Spleen (tissue), 11 donors: Measurements from ENCODE around the gene RFPL1. TPM values are rescaled to one million over a fixed set of nuclear protein-coding genes. Genes with fewer than 3 reads are reported as not detected.

ENCODE experiments used
- DNase-seq: peaks from one replicate; pipeline ENCODE4 v3.0.0-alpha.2; 2020
- H3K27ac ChIP-seq, 8 donors: fragments of 200-600 bp; sonication (generic) in 7 of 8; 1 replicate in 4 of 8; 2 replicates in 4 of 8; pipeline versions ENCODE4 v1.5.0 to v1.8.0; 2016 to 2021; ENCODE audit warnings: inconsistent platforms in 4 of 8, mild to moderate bottlenecking in 4 of 8, moderate library complexity in 1 of 8
- H3K27me3 ChIP-seq, 7 donors: fragments of 200-600 bp; sonication (generic) in 6 of 7; replicated peaks in 1 of 7; 1 replicate in 4 of 7; 2 replicates in 3 of 7; pipeline versions ENCODE4 v1.5.0 to v1.8.0; 2016 to 2021; ENCODE audit warnings: inconsistent platforms in 3 of 7, mild to moderate bottlenecking in 1 of 7
- H3K36me3 ChIP-seq, 6 donors: fragments of 200-600 bp; sonication (generic) in 5 of 6; 1 replicate in 4 of 6; 2 replicates in 2 of 6; pipeline versions ENCODE4 v1.5.0 to v1.8.0; 2016 to 2021; ENCODE audit warnings: inconsistent platforms in 2 of 6
- H3K4me1 ChIP-seq, 6 donors: fragments of 200-600 bp; sonication (generic) in 5 of 6; 1 replicate in 3 of 6; 2 replicates in 3 of 6; pipeline versions ENCODE4 v1.5.0 to v1.8.0; 2016 to 2021; ENCODE audit warnings: inconsistent platforms in 3 of 6
- H3K4me3 ChIP-seq, 8 donors: fragments of 200-600 bp; sonication (generic) in 7 of 8; 1 replicate in 4 of 8; 2 replicates in 4 of 8; pipeline versions ENCODE4 v1.5.0 to v1.8.0; 2016 to 2021; ENCODE audit warnings: inconsistent platforms in 4 of 8, mild to moderate bottlenecking in 4 of 8, moderate library complexity in 2 of 8
- H3K9me3 ChIP-seq, 8 donors: fragments of 200-600 bp; sonication (generic) in 7 of 8; 1 replicate in 4 of 8; 2 replicates in 4 of 8; pipeline versions ENCODE4 v1.5.0 to v1.8.0; 2016 to 2021; ENCODE audit warnings: inconsistent platforms in 4 of 8
- POLR2A ChIP-seq, 3 donors: fragments of 450-650 bp; IDR thresholded peaks; one replicate each; pipeline ENCODE4 v1.5.1; 2017; ENCODE audit warnings: antibody characterized with exemption in 3 of 3, mild to moderate bottlenecking in 1 of 3
- POLR2AphosphoS5 ChIP-seq, 3 donors: sonication (generic); formaldehyde crosslinking; IDR thresholded peaks; one replicate each; pipeline ENCODE4 v1.5.1; 2017; ENCODE audit warnings: antibody characterized with exemption in 3 of 3
- WGBS, 5 donors: extraction: QIAGEN DNeasy Blood & Tissue Kit in 3 of 5; methylation state at CpG; one replicate each; pipeline versions ENCODE4 v1.1.5 to v1.1.7; 2013 to 2018; 5-methylcytosine and 5-hydroxymethylcytosine counted together
- intact Hi-C: fragments of 100-400 bp; cut with DNase I; formaldehyde crosslinking; loops from one replicate; pipeline ENCODE4 v1.15.0; 2023; ENCODE audit warnings: low total_unique reads
- polyA plus RNA-seq, 3 donors: library from polyadenylated mRNA; stranded (reverse); fragments of 200-250 nt; gene quantifications; one replicate each; pipeline ENCODE4 v1.2.1, GENCODE V29; 2013
- total RNA-seq, 7 donors: library from RNA; depleted of rRNA in 3 of 7; stranded (reverse); fragments of >200 nt in 3 of 7; fragmentation: NEBNext Ultra II Directional in 4 of 7; extraction: Animal tissue kit (Norgen Biotek cat#: 25700) in 4 of 7; gene quantifications; one replicate each; pipeline versions ENCODE4 v1.1.0 to v1.2.1, GENCODE V29; 2016 to 2021
- TF ChIP-seq, protein P1 (sequence below), 11 experiments: fragments of 200-600 bp in 7 of 11; fragments of 450-650 bp in 4 of 11; sonication (generic) in 4 of 11; IDR thresholded peaks in 8 of 11; conservative IDR thresholded peaks in 3 of 11; 1 replicate in 7 of 11; 2 replicates in 4 of 11; pipeline versions ENCODE4 v1.4.0 to v1.8.0; 2016 to 2021; ENCODE audit warnings: antibody characterized with exemption in 11 of 11, inconsistent platforms in 4 of 11, mild to moderate bottlenecking in 1 of 11
- donor health status: healthy with polysubstance abuse.
- donor health status: DM: no; HTN: no; CAD: no; lungs with moderate emphysema.
- donor health status: DM: no; HTN: no; CAD: no.
- donor health status: Bipolar disorder and iron deficiency.
- donor health status: healthy.
- donor health status: DM: no; HTN: no; CAD: no.
- donor health status: DM: yes; HTN: yes; CAD: no.

The RFPL1 gene
- total and polyA plus RNA-seq, 10 donors = 0.03 to 1.4 (median 0.11) TPM; not detected in 5

DNA sequence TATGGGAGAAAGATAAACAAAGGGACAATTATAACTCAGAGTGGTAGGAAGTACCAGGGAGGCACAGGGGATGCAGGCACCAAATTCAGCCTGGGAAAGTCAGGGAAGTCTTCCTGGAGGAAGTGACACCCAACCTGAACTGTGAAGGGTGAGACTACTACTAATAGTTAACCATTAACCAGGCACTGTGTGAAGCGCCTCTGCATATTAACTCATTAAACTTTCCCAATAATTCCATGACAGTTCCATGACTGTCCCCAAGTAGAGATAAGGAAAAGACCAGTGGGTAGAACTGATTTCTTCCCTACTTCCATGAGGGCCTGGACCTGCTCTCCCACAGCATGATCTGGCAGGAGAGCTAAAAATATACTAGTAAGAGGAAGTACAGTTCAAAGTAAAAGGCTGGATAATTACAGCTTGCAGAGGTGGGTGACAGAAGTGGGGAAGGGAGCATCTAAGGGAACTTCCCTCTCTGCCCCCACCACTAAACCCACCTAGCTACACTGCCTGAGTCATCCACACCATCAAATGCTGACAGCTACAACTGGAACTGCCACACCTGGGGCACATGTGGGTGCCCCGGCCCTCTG is 45.3 kb upstream of the RFPL1 start:
- Histone ChIP-seq H3K27me3 (no peaks in the 10 kb centered on the region), H3K9me3 (no peaks in the 10 kb centered on the region), H3K27ac (no peak overlapping the region), H3K4me1 (peaks cover 7 to 37% (median 19%) of the 10 kb centered on the region in 6 donors), H3K4me3 (no peak overlapping the region), H3K36me3 (no peaks in the 10 kb centered on the region)
- intact Hi-C loops = loop anchor here (10.0 kb wide), 1 partner anchor 132 kb away; no protein-coding TSS in a partner anchor
- TF ChIP-seq POLR2A (IDR thresholded peaks at IDR 0.05) (no peak), POLR2AphosphoS5 (IDR thresholded peaks at IDR 0.05) (no peak)
- TF ChIP-seq, protein P1, sequence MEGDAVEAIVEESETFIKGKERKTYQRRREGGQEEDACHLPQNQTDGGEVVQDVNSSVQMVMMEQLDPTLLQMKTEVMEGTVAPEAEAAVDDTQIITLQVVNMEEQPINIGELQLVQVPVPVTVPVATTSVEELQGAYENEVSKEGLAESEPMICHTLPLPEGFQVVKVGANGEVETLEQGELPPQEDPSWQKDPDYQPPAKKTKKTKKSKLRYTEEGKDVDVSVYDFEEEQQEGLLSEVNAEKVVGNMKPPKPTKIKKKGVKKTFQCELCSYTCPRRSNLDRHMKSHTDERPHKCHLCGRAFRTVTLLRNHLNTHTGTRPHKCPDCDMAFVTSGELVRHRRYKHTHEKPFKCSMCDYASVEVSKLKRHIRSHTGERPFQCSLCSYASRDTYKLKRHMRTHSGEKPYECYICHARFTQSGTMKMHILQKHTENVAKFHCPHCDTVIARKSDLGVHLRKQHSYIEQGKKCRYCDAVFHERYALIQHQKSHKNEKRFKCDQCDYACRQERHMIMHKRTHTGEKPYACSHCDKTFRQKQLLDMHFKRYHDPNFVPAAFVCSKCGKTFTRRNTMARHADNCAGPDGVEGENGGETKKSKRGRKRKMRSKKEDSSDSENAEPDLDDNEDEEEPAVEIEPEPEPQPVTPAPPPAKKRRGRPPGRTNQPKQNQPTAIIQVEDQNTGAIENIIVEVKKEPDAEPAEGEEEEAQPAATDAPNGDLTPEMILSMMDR (IDR thresholded peaks at IDR 0.05 in 8 of 11, conservative IDR thresholded peaks at IDR 0.05 in 3 of 11) = no peak
- WGBS, 5 donors = 63 to 84% (median 68%) methylated on average over 2 of the region's 2 CpGs
- DNase-seq = no peak

DNA sequence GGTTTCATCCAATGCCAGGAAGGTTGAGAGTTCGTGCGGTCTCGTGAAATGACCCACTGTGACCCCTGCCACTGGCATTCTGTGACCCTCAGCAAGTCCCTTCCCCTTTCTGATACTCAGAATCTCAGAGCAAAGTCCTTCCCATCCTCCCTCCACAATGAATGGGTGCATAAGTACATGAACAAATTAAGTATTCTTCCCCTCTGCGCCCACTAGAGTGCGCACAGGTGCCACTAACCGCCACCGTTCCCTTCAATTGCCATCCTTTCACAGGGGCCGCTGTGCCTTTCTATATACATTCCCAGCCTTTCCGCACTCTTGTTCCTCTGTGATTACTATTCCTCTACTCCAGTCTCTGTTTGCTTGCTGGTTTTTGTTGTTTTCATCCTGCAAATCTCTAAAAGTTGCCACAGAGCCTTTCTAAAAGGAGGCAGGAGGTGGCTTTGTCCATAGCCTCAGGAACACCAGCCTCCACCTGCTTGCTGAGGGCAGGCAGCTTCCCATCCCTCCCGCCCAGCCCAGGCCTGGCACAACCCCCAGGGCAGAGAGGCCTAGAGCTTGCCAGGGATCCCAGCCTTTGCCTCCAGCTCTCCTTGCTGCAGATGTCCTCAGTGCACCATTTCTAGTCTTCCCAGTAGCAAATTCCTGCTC is 43.3 kb upstream of the RFPL1 start:
- peaks cover 7 to 25% (median 11%) of the 10 kb centered on the region in 6 donors for H3K4me1 ChIP-seq
- DNase-seq = peak; percentile 85
- TF ChIP-seq, protein P1 (IDR thresholded peaks at IDR 0.05 in 8 of 11, conservative IDR thresholded peaks at IDR 0.05 in 3 of 11) = peak; percentile 55 to 85 (median 77)
- TF ChIP-seq POLR2AphosphoS5 (IDR thresholded peaks at IDR 0.05) (peak in 1 of 3 donors; percentile 43), POLR2A (IDR thresholded peaks at IDR 0.05) (no peak)
- H3K27ac ChIP-seq = no peak overlapping the region
- 11 to 17% (median 12%) methylated on average over 10 of the region's 10 CpGs for WGBS, 5 donors
- no peaks in the 10 kb centered on the region for H3K9me3 ChIP-seq
- intact Hi-C loops = loop anchor here (10.0 kb wide), 1 partner anchor 130 kb away; no protein-coding TSS in a partner anchor
- H3K4me3 ChIP-seq = no peak overlapping the region
- H3K36me3 ChIP-seq = no peaks in the 10 kb centered on the region
- no peaks in the 10 kb centered on the region for H3K27me3 ChIP-seq

DNA sequence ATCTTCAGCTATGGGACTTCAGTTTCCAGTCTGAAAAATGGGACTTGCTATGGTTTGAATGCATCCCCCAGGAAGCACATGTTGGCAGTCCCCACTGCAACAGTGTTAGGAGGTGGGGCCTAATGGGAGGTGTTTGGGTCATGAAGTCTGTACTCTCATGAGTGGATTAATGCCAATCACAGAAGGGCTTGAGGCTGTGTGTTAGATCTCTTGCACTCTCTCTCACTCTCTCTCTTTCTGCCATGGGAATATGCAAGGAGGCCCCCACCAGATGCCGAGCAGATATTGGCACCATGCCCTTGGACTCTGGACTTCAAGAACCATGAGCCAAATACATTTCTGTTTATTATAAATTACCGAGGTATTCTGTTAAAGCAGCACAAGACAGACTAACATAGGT is 42.3 kb upstream of the RFPL1 start:
- H3K4me1 ChIP-seq = peaks cover 7 to 25% (median 11%) of the 10 kb centered on the region in 6 donors
- intact Hi-C loops = loop anchor here (10.0 kb wide), 1 partner anchor 129 kb away; no protein-coding TSS in a partner anchor
- DNase-seq = no peak
- no peaks in the 10 kb centered on the region for H3K27me3 ChIP-seq
- no peaks in the 10 kb centered on the region for H3K9me3 ChIP-seq
- H3K36me3 ChIP-seq = no peaks in the 10 kb centered on the region
- TF ChIP-seq POLR2AphosphoS5 (IDR thresholded peaks at IDR 0.05) (no peak), POLR2A (IDR thresholded peaks at IDR 0.05) (no peak)
- TF ChIP-seq, protein P1 (IDR thresholded peaks at IDR 0.05 in 8 of 11, conservative IDR thresholded peaks at IDR 0.05 in 3 of 11) = no peak
- 63 to 99% (median 82%) methylated on average over 2 of the region's 2 CpGs for WGBS, 5 donors
- no peak overlapping the region for H3K27ac ChIP-seq
- H3K4me3 ChIP-seq = no peak overlapping the region

DNA sequence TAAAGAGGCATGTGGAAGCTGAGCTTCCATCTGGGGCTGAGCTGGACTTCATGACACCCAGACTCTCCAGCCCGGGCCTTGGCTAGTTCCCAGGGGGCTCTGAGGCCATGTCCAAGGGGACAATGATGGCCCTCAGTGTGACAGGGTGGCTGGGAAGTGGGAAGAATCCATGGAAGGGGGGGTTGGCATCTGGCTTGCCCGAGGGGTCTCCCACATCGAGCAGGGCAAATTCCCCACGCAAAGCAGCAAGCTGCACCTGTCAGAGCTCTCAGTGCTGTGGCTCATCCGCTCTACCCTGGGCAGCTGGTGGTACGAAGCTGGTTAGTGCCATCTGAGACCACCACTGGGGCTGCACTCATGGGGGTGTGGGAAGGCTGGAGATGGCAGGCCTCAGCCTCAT is 40.6 kb upstream of the RFPL1 start:
- TF ChIP-seq POLR2A (IDR thresholded peaks at IDR 0.05) = no peak
- TF ChIP-seq, protein P1 (IDR thresholded peaks at IDR 0.05 in 8 of 11, conservative IDR thresholded peaks at IDR 0.05 in 3 of 11) = no peak
- H3K27ac ChIP-seq = no peak overlapping the region
- WGBS, 5 donors = 86 to 95% (median 89%) methylated on average over 6 of the region's 6 CpGs
- intact Hi-C loops = loop anchor here (10.0 kb wide), 1 partner anchor 127 kb away; no protein-coding TSS in a partner anchor
- no peaks in the 10 kb centered on the region for H3K27me3 ChIP-seq
- H3K9me3 ChIP-seq = no peaks in the 10 kb centered on the region
- H3K4me1 ChIP-seq = peaks cover 7 to 25% (median 9%) of the 10 kb centered on the region in 6 donors
- H3K36me3 ChIP-seq = no peaks in the 10 kb centered on the region
- DNase-seq = no peak
- no peak overlapping the region for H3K4me3 ChIP-seq
